NCI-H2196 treated with DMSO at 0.1 percent for 48 hours (cell line): Measurements from ENCODE around the gene RPTOR.
"Not testable (repeated sequence)": the region's sequence is repeated elsewhere in the genome, so short reads cannot be mapped to it uniquely, and the experiment has no call there.

Source experiments
- DNase-seq: peaks from one replicate; lab custom pipeline; 2025; ENCODE audit not compliant: unreplicated experiment; lab: John Stamatoyannopoulos, UW

The RPTOR gene

GRCh38 chr17:80512233-80512632, 32.4 kb upstream of the RPTOR start:
- no peak for DNase-seq

DNA sequence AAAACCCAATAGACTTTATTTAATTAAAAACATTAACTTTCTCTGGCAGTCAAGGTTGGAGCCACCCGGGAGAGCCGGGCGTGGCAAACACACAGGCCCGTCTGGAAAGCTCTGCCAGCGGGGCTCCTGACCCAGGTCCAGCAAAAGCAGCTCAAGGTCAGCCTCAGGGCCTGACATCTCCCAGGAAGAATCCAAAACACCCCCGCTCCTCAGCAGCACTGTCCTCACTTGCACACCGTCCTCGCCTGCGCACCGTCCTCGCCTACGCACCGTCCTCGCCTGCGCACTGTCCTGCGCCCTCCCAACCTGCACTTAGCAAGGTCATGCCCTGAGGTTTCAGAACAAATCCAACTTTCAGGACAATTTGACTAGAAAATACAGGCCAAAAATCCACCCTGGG, 31.4 kb upstream of the RPTOR start:
- no peak for DNase-seq

DNA sequence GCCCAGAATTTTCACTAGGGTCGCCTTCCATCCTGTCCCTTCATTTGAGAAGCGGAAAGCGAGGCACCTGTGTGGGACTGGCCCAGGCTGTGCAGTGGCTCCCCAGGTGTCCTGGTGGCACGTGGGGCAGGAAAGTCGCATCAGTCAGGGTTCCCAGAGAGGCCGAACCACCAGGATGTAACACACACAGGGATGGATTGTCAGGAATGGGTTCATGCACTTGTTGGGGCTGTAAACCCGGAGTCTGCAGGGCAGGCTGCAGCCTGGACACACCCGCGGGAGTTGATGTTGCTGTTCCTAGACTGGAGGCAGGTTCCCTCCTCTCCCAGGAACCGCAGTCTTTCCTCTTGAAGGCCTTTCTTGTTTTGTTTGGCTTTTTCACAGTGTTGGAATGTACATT, 30.7 kb upstream of the RPTOR start:
- no peak for DNase-seq

- no peak for DNase-seq
Observed at GRCh38 chr17:80516171-80516932, 28.3 kb upstream of the RPTOR start.

DNA sequence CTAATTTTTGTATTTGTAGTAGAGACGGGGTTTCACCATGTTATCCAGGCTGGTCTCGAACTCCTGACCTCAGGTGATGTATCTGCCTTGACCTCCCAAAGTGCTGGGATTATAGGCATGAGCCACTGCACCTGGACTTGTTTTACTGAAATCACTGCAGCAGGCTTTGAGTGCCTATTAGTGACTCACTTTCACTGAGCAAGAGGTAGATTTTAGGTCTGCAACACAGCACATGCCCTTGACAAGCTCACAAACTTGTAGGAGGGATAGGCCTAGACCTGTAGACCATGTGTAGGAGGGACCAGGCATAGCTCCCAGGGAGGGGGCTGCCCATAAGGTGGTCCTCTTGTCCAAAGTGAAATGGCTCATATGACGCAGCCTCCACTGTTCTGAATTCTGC, 27.0 kb upstream of the RPTOR start:
- no peak for DNase-seq

- no peak for DNase-seq
Observed at GRCh38 chr17:80518392-80518791, 26.2 kb upstream of the RPTOR start.

- no peak for DNase-seq
Observed at GRCh38 chr17:80519091-80519781, 25.4 kb upstream of the RPTOR start.

GRCh38 chr17:80520810-80521455, 23.7 kb upstream of the RPTOR start:
- DNase-seq: no peak

- no peak for DNase-seq
Observed at GRCh38 chr17:80523054-80523744, 21.4 kb upstream of the RPTOR start.

DNA sequence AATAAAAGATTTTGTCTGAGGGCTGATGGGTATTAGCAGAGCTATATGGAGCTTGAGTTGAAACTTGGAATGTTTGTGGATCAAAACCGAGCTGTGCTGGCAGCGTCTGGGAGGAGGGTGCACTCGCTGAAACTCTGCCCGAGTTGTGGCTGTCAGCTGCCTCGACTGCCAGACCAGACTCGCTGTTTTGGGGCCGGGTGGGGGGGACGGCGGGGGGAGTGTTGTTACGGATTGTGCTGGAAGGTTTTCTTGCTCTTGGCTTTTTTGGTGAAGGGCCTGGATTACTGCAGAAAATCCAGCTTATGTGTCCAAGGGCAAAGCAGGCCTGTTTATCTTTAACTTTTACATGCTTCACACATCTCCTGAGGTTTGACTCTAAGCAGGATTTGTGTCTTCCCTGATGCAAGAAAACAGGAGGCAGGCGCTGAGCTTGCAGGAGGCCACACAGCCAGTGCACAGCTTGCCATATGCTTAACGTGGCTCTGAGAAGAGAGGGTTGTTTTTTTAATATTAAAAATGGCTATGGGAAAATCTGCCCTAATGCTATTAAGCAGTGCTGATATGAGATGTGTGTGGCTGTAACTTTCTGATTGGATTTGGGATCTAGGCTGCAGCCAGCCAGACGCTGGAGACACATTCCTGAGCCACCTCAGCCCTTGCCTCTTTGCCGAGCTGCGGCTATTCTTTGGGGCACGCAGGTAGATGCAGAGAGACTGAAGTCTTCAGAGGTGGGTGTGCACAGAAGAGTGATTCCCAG, 20.5 kb upstream of the RPTOR start:
- DNase-seq: no peak

DNA sequence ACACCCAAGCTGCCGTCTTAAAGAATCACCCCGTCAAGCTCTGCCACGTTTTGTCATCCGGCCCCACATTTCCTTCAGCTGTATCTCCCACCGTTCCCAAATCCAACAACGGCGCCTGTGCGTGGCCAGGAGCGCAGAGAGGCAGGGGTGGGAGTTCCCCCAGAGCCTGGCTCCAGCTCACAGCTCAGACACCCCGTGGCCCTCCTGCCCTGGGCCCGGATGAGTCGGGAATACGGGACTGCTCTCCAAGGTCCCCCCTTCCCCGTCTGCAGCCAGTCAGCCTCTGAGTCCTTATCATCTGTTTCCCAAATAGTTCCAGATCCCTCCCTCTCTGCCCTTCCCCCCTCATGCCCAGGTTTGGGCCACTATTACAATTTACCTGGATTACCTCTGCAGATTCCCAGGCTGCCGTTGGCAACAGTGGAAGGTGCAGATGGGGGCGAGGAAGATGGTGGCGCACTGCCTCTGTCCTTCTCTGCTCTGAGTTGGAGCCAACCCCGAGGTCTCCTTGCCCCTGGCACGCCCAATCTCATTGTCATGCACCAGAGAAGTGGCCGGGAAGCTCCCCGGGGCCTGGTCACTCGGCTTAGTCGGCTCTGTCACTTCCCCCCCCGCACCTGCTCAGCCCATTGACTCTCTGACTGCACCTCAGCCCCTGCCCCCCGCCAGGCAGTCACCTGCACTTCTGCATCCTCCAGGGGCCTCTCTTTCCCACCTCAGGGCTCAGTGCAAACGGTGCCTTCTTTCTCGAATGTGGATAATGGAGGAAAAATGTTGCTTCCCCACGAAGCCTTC, 18.3 kb upstream of the RPTOR start:
- no peak for DNase-seq

- no peak for DNase-seq
Observed at GRCh38 chr17:80527016-80527645, 17.5 kb upstream of the RPTOR start.

- no peak for DNase-seq
Observed at GRCh38 chr17:80528536-80528935, 16.1 kb upstream of the RPTOR start.

- DNase-seq: no peak
Observed at GRCh38 chr17:80529104-80529903, 15.3 kb upstream of the RPTOR start.

GRCh38 chr17:80529904-80530292, 14.7 kb upstream of the RPTOR start:
- DNase-seq: no peak

- DNase-seq: no peak
Observed at GRCh38 chr17:80531400-80531799, 13.2 kb upstream of the RPTOR start.

DNA sequence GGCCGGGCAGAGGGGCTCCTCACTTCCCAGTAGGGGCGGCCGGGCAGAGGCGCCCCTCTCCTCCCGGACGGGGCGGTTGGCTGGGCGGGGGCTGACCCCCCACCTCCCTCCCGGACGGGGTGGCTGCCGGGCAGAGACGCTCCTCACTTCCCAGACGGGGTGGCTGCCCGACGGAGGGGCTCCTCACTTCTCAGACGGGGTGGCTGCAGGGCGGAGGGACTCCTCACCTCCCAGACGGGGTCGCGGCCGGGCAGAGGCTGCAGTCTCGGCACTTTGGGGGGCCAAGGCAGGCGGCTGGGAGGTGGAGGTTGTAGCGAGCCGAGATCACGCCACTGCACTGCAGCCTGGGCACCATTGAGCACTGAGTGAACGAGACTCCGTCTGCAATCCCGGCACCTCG, 7.3 kb upstream of the RPTOR start:
- DNase-seq: not testable (repeated sequence)

- DNase-seq: no peak
Observed at GRCh38 chr17:80538484-80538883, 6.2 kb upstream of the RPTOR start.
